Adrenal gland (tissue), 12 donors: ENCODE data around the gene ARHGEF25. TPM values are rescaled to one million over a fixed set of nuclear protein-coding genes. Genes with fewer than 3 reads are reported as not detected.

Experiments
- DNase-seq, 7 donors: peaks; one replicate each; pipeline ENCODE4 v3.0.0-alpha.2; 2019 to 2020
- H3K27ac ChIP-seq, 5 donors: fragments of 200-600 bp; sonication (generic) in 4 of 5; 1 replicate in 3 of 5; 2 replicates in 2 of 5; pipeline versions ENCODE4 v1.5.1 to v1.8.0; 2016 to 2020; ENCODE audit warnings: mild to moderate bottlenecking in 1 of 5
- H3K27me3 ChIP-seq: fragments of 200-600 bp; 2 replicates; pipeline ENCODE4 v1.8.0; 2021
- H3K36me3 ChIP-seq, 2 donors: fragments of 200-600 bp; replicated peaks in 1 of 2; 1 replicate in 1 of 2; 2 replicates in 1 of 2; pipeline versions ENCODE4 v1.5.1 to v1.8.0; 2018 to 2022
- H3K4me1 ChIP-seq, 2 donors: fragments of 200-600 bp; replicated peaks in 1 of 2; 1 replicate in 1 of 2; 2 replicates in 1 of 2; pipeline versions ENCODE4 v1.5.1 to v1.8.0; 2018 to 2021
- H3K4me3 ChIP-seq, 4 donors: fragments of 200-600 bp; sonication (generic) in 3 of 4; one replicate each; pipeline ENCODE4 v1.5.1; 2016 to 2018
- H3K9me3 ChIP-seq, 3 donors: fragments of 200-600 bp; sonication (generic) in 1 of 3; replicated peaks in 1 of 3; 1 replicate in 2 of 3; 2 replicates in 1 of 3; pipeline versions ENCODE4 v1.5.1 to v1.8.0; 2016 to 2021
- CTCF ChIP-seq, 6 experiments: fragments of 450-650 bp in 4 of 6; fragments of 200-600 bp in 2 of 6; sonication (generic) in 1 of 6; IDR thresholded peaks; 1 replicate in 5 of 6; 2 replicates in 1 of 6; pipeline versions ENCODE4 v1.5.1 to v1.8.0; 2016 to 2021; ENCODE audit warnings: antibody characterized with exemption in 6 of 6, mild to moderate bottlenecking in 2 of 6, moderate library complexity in 1 of 6
- POLR2A ChIP-seq, 2 donors: fragments of 450-650 bp; IDR thresholded peaks; one replicate each; pipeline ENCODE4 v1.6.1; 2017; ENCODE audit warnings: antibody characterized with exemption in 2 of 2, mild to moderate bottlenecking in 2 of 2, moderate library complexity in 1 of 2
- WGBS, 4 donors: extraction: QIAGEN DNeasy Blood & Tissue Kit in 2 of 4; methylation state at CpG; one replicate each; pipeline versions ENCODE4 v1.1.5 to v1.1.7; 2013 to 2017; 5-methylcytosine and 5-hydroxymethylcytosine counted together
- intact Hi-C, 2 donors: fragments of 100-400 bp; cut with DNase I; formaldehyde crosslinking; loops; one replicate each; pipeline versions ENCODE4 v1.14.1 to v1.15.0; 2022 to 2023
- polyA plus RNA-seq, 3 donors: library from polyadenylated mRNA; stranded (reverse); fragments of 200-250 nt in 2 of 3; fragments of 350-450 nt in 1 of 3; fragmentation: Illumina TruSeq in 1 of 3; extraction: RNeasy Lipid Tissue Mini Kit (QIAGEN cat#74804) in 1 of 3; gene quantifications; one replicate each; pipeline ENCODE4 v1.2.3, GENCODE V29; 2013 to 2014
- total RNA-seq, 9 donors: library from RNA; depleted of rRNA in 4 of 9; stranded (reverse); fragments of >200 nt in 4 of 9; fragments of 120-200 nt in 1 of 9; fragmentation: NEBNext Ultra II Directional in 1 of 9; extraction: Animal tissue kit (Norgen Biotek cat#: 25700) in 1 of 9; gene quantifications; one replicate each; pipeline versions ENCODE4 v1.1.0 to v1.2.4, GENCODE V29; 2013 to 2023
- donor health status: healthy with polysubstance abuse.
- donor health status: Bipolar disorder and iron deficiency.
- donor health status: DM: yes; HTN: yes; CAD: no.
- donor health status: DM: no; HTN: no; CAD: no.
- donor health status: DM: no; HTN: no; CAD: no.
- donor health status: DM: yes; HTN: yes; CAD: no.

ARHGEF25 gene
- total and polyA plus RNA-seq, 12 donors: 4.9 to 86.4 (median 9.9) TPM

GRCh38 chr12:57626921-57627445, 15.7 kb downstream of the ARHGEF25 start:
- 22 to 41% (median 28%) methylated on average over 9 of the region's 9 CpGs for WGBS, 4 donors
- H3K27me3 ChIP-seq: peaks cover 55% of the 10 kb centered on the region
- H3K9me3 ChIP-seq: no peaks in the 10 kb centered on the region
- no peaks in the 10 kb centered on the region for H3K36me3 ChIP-seq
- intact Hi-C loops: no loop called here
- TF ChIP-seq CTCF (IDR thresholded peaks at IDR 0.05) (no peak), POLR2A (IDR thresholded peaks at IDR 0.05) (no peak)
- DNase-seq: peak in 2 of 7 donors; percentile 0 to 11
- no peak overlapping the region for H3K27ac ChIP-seq
- peaks cover 4 to 10% of the 10 kb centered on the region in 2 donors for H3K4me1 ChIP-seq
- H3K4me3 ChIP-seq: no peak overlapping the region

- Histone ChIP-seq H3K4me3 (no peak overlapping the region), H3K4me1 (peaks cover 11 to 17% of the 10 kb centered on the region in 2 donors), H3K27ac (no peak overlapping the region), H3K9me3 (no peaks in the 10 kb centered on the region), H3K36me3 (no peaks in the 10 kb centered on the region), H3K27me3 (peaks cover 62% of the 10 kb centered on the region)
- WGBS, 4 donors: 9 to 27% (median 18%) methylated on average over 14 to 67 of the region's 67 CpGs
- TF ChIP-seq CTCF (IDR thresholded peaks at IDR 0.05) (no peak), POLR2A (IDR thresholded peaks at IDR 0.05) (no peak)
- peak in 3 of 7 donors; percentile 9 to 31 (median 22) for DNase-seq
- intact Hi-C loops: no loop called here
Observed at GRCh38 chr12:57627501-57628279, 16.5 kb downstream of the ARHGEF25 start.

- 65 to 78% (median 68%) methylated on average over 28 to 29 of the region's 29 CpGs for whole genome bisulfite sequencing, 4 donors
- peak in 2 of 7 donors; percentile 12 to 42 for DNase-seq
- no peaks in the 10 kb centered on the region for H3K36me3 ChIP-seq
- peaks cover 59% of the 10 kb centered on the region for H3K27me3 ChIP-seq
- no peaks in the 10 kb centered on the region for H3K9me3 ChIP-seq
- intact Hi-C loops: no loop called here
- peaks cover 15 to 23% of the 10 kb centered on the region in 2 donors for H3K4me1 ChIP-seq
- H3K4me3 ChIP-seq: no peak overlapping the region
- TF ChIP-seq POLR2A (IDR thresholded peaks at IDR 0.05): no peak
- TF ChIP-seq CTCF (IDR thresholded peaks at IDR 0.05): no peak
- H3K27ac ChIP-seq: no peak overlapping the region
Observed at GRCh38 chr12:57628280-57629191, 17.3 kb downstream of the ARHGEF25 start.
